ENCODE data around the gene ZNF768.

- no peak for TF ChIP-seq CTCF (IDR thresholded peaks at IDR 0.05; ENCODE audit: low read depth, low read length, poor library complexity, severe bottlenecking)
- TF ChIP-seq EZH2phosphoT487 (IDR thresholded peaks at IDR 0.05; ENCODE audit: borderline replicate concordance, low read length) = no peak
Measured at GRCh38 chr16:30548416-30549253, 22.3 kb upstream of the ZNF768 start.
